Activated CD8-positive, alpha-beta T cell treated with anti-CD3 and anti-CD28 coated beads, Interleukin-2, amount 10 ng/mL, durations not matched to agents 7 days and 5 days (primary cell): Measurements from ENCODE around the gene ZDHHC8. TPM values are rescaled to one million over a fixed set of nuclear protein-coding genes. Genes with fewer than 3 reads are reported as not detected.

Source experiments
- ATAC-seq: fragments of 150-1000 bp; cut with Tn5 transposase; one replicate; pipeline ENCODE4 v1.10.0; 2021; ENCODE audit warnings: moderate library complexity
- CTCF ChIA-PET: fragments of 350-600 bp; sonication (Branson Sonifier 250); formaldehyde crosslinking; loops from one replicate; lab custom pipeline; 2021; ENCODE audit warnings: antibody characterized with exemption; lab: Charles Lee
- POLR2A ChIA-PET: fragments of 350-600 bp; sonication (Branson Sonifier 250); formaldehyde crosslinking; loops from one replicate; lab custom pipeline; 2021; ENCODE audit warnings: antibody characterized with exemption; lab: Charles Lee
- DNase-seq: peaks from one replicate; pipeline ENCODE4 v3.0.0-alpha.2; 2020
- H3K27ac Mint-ChIP-seq: one replicate; pipeline ENCODE4 v1.8.0; 2021; ENCODE audit warnings: mild to moderate bottlenecking, mixed read lengths
- H3K27me3 Mint-ChIP-seq: one replicate; pipeline ENCODE4 v1.8.0; 2021; ENCODE audit warnings: low read depth, mixed read lengths
- H3K36me3 Mint-ChIP-seq: one replicate; pipeline ENCODE4 v1.8.0; 2021; ENCODE audit warnings: low read depth, mixed read lengths
- H3K4me1 Mint-ChIP-seq: one replicate; pipeline ENCODE4 v1.8.0; 2021; ENCODE audit warnings: low read depth, mixed read lengths
- H3K4me3 Mint-ChIP-seq: one replicate; pipeline ENCODE4 v1.8.0; 2021; ENCODE audit warnings: mild to moderate bottlenecking, mixed read lengths
- H3K9me3 Mint-ChIP-seq: one replicate; pipeline ENCODE4 v1.8.0; 2022; ENCODE audit warnings: mixed read lengths; ENCODE audit not compliant: insufficient read depth
- microRNA-seq: library from miRNA; unstranded; fragments of <30 nt; microRNA quantifications from one replicate; pipeline ENCODE4 v1.2.0, GENCODE V29; 2022
- total RNA-seq, 2 experiments: library from RNA; stranded (reverse); gene quantifications; one replicate each; pipeline ENCODE4 v1.2.3, GENCODE V29; 2021

The ZDHHC8 gene
- total RNA-seq, 2 experiments from 2014 or later, result 60.5 to 65.5 TPM

GRCh38 chr22:20193761-20194494 is 62.3 kb downstream of the ZDHHC8 start:
- H3K4me1 Mint-ChIP-seq, result no peaks in the 10 kb centered on the region
- no peak overlapping the region for H3K27ac Mint-ChIP-seq
- ChIA-PET CTCF (no interaction called here), POLR2A (no interaction called here)
- H3K4me3 Mint-ChIP-seq, result no peak overlapping the region
- H3K36me3 Mint-ChIP-seq, result no peaks in the 10 kb centered on the region
- no peak for ATAC-seq
- DNase-seq, result no peak
- H3K27me3 Mint-ChIP-seq, result no peaks in the 10 kb centered on the region
- no peaks in the 10 kb centered on the region for H3K9me3 Mint-ChIP-seq

DNA sequence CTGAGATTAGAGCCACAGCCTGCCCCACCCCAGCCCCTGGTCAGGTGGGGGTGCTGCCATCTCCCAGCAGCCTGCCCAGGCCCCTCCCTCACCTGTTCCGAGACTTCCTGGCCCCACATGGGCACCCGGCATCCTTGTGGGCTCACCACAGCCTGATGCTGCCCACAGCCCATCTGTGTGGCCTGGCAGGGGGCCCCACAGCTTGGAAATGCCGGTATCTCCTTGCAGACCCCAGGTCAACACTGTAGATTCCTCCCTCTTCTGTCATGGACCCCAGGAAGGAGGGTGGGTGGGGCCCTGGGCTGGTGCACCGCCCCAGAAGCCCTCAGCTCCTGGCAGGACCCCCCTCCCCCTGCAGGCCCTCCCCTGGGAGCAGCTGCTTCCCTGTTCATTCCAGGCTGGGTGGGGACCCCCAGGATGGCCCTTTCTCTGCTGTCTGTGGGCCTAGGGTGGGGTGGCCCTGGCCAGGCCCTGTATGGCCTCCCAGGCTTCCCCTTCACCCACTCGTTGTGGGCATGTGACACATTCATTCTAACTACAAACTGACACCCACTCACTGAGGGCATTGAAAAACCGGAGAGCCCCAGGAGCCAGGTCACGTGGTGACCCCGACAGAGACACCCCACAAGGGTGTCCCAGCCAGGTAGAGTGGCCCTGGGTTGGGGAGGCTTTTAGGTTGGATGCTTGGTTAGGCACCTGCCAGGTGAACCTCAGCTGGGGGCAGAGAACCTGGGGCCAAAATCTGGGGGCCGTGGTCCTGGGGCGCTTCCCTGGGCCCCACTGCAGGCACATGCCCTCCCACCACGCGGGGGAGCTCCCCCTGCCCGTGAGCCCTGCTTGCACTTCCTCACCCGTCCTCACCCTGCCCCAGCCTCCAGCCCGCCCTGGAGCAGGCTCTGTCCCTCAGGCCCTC is 63.3 kb downstream of the ZDHHC8 start:
- ChIA-PET POLR2A (no interaction called here), CTCF (no interaction called here)
- H3K4me1 Mint-ChIP-seq, result no peaks in the 10 kb centered on the region
- H3K36me3 Mint-ChIP-seq, result no peaks in the 10 kb centered on the region
- no peaks in the 10 kb centered on the region for H3K9me3 Mint-ChIP-seq
- ATAC-seq (no peak), DNase-seq (no peak)
- H3K27ac Mint-ChIP-seq, result no peak overlapping the region
- H3K4me3 Mint-ChIP-seq, result no peak overlapping the region
- no peaks in the 10 kb centered on the region for H3K27me3 Mint-ChIP-seq

- Mint-ChIP-seq H3K4me3 (no peak overlapping the region), H3K36me3 (no peaks in the 10 kb centered on the region), H3K27ac (no peak overlapping the region), H3K4me1 (no peaks in the 10 kb centered on the region), H3K27me3 (no peaks in the 10 kb centered on the region), H3K9me3 (no peaks in the 10 kb centered on the region)
- no peak for DNase-seq
- POLR2A ChIA-PET, result no interaction called here
- no peak for ATAC-seq
- CTCF ChIA-PET, result no interaction called here
These were observed 64.7 kb downstream of the ZDHHC8 start for GRCh38 chr22:20196094-20196842.

Small RNAs within 50 kb of the gene (microRNA-seq; reads per million reads assigned to microRNA genes)
- not detected for gene MIR6816

Other genes starting within 250 kb of the ZDHHC8 start
- 10 to 100 TPM; 92.8 to 97.1 TPM for gene COMT, start 190.0 kb upstream of the ZDHHC8 start, total RNA-seq
- gene TXNRD2, start 190.0 kb upstream of the ZDHHC8 start, total RNA-seq, result 10 to 100 TPM; 16.1 to 19.3 TPM
- gene ARVCF, start 115.0 kb upstream of the ZDHHC8 start, total RNA-seq, result 1 to 10 TPM in 1 of 2 experiments, under 1 TPM in 1; 0.86 to 1.4 TPM
- gene TANGO2, start 110.7 kb upstream of the ZDHHC8 start, total RNA-seq, result 10 to 100 TPM; 39.1 to 43.3 TPM
- 10 to 100 TPM; 52.3 to 55.2 TPM for gene DGCR8, start 51.6 kb upstream of the ZDHHC8 start, total RNA-seq
- gene RANBP1, start 15.7 kb upstream of the ZDHHC8 start, total RNA-seq, result 100 to 1,000 TPM; 320 to 332 TPM
- 100 to 1,000 TPM in 1 of 2 experiments, 10 to 100 TPM in 1; 92.1 to 102 TPM for gene TRMT2A, start 14.6 kb upstream of the ZDHHC8 start, total RNA-seq
- gene CCDC188, start 19.3 kb downstream of the ZDHHC8 start, total RNA-seq, result not detected
- 1 to 10 TPM; 3.7 to 3.8 TPM for gene RTN4R, start 136.5 kb downstream of the ZDHHC8 start, total RNA-seq
- gene DGCR6L, start 188.3 kb downstream of the ZDHHC8 start, total RNA-seq, result 10 to 100 TPM; 50.4 to 56.3 TPM